Measurements from ENCODE around the gene MRPL24. TPM values are rescaled to one million over a fixed set of nuclear protein-coding genes. Genes with fewer than 3 reads are reported as not detected.

The MRPL24 gene
- total and polyA plus RNA-seq, 2 of the 13 experiments (the other 11 are each of a cell fraction or from before 2014, with no cell fraction given): 38.1 to 42.9 TPM

DNA sequence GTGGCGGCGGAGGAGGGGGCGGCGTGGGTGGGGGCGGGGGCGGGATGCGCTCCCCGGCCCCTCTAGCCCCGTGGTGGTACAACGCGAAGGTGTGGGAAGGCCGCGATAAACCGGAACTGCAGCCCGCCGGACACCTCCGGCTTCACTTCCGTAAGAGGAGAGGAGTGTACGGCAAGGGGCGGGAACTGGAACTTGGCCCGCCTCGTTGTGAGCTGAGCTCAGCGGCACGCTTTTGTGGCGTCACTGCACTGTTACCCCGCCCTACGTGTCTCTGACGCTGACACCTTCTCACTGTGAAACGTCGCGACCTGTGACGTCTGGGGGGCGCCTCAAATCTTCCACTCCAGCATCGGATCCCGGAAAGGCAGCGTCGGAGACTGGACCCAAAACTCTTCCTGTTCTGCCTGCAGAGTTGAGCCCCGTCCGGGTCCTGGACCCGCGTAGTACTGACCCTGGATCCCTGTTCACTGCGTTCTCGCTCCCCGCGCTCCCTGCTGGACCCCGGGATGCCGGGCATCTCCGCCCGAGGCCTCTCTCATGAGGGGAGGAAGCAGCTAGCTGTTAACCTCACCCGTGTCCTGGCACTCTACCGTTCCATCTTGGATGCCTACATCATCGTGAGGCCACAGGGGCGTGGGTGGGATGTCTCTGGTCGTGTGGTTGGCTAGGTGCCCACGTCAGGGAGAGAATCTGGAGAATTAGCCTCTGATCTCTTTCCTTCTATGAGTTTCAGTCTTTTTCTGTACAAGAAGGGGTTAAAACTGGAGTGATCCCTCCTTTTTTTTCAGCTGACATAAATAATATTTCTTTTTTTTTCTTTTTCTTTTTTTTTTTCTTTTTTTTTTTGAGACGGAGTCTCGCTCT, 12.1 kb downstream of the MRPL24 start, which contains the start of gene ISG20L2 (continued):
- peak; percentile 14; the same call in 1 of the 2 replicates for TF ChIP-seq RAD21 (CRISPR knock-in tag; IDR thresholded peaks at IDR 0.05)
- TF ChIP-seq ZNF766 (CRISPR knock-in tag; IDR thresholded peaks at IDR 0.05; ENCODE audit: borderline replicate concordance): no peak
- TF ChIP-seq SP2 (CRISPR knock-in tag; IDR thresholded peaks at IDR 0.05): no peak
- no peak for TF ChIP-seq AHR (CRISPR knock-in tag; IDR thresholded peaks at IDR 0.05)
- TF ChIP-seq ZNF550 (CRISPR knock-in tag; IDR thresholded peaks at IDR 0.05; ENCODE audit: borderline replicate concordance): no peak
- no peak for TF ChIP-seq HMG20A (CRISPR knock-in tag; IDR thresholded peaks at IDR 0.05; ENCODE audit: borderline replicate concordance)
- TF ChIP-seq, protein P1, sequence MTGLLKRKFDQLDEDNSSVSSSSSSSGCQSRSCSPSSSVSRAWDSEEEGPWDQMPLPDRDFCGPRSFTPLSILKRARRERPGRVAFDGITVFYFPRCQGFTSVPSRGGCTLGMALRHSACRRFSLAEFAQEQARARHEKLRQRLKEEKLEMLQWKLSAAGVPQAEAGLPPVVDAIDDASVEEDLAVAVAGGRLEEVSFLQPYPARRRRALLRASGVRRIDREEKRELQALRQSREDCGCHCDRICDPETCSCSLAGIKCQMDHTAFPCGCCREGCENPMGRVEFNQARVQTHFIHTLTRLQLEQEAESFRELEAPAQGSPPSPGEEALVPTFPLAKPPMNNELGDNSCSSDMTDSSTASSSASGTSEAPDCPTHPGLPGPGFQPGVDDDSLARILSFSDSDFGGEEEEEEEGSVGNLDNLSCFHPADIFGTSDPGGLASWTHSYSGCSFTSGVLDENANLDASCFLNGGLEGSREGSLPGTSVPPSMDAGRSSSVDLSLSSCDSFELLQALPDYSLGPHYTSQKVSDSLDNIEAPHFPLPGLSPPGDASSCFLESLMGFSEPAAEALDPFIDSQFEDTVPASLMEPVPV (CRISPR knock-in tag; IDR thresholded peaks at IDR 0.05): peak; percentile 20; the same call in 1 of the 2 replicates
- TF ChIP-seq RFX5 (IDR thresholded peaks at IDR 0.05; ENCODE audit: low read depth, low read length): no peak
- no peak for TF ChIP-seq ZSCAN29 (CRISPR knock-in tag; conservative IDR thresholded peaks at IDR 0.05)
- TF ChIP-seq, protein P2, sequence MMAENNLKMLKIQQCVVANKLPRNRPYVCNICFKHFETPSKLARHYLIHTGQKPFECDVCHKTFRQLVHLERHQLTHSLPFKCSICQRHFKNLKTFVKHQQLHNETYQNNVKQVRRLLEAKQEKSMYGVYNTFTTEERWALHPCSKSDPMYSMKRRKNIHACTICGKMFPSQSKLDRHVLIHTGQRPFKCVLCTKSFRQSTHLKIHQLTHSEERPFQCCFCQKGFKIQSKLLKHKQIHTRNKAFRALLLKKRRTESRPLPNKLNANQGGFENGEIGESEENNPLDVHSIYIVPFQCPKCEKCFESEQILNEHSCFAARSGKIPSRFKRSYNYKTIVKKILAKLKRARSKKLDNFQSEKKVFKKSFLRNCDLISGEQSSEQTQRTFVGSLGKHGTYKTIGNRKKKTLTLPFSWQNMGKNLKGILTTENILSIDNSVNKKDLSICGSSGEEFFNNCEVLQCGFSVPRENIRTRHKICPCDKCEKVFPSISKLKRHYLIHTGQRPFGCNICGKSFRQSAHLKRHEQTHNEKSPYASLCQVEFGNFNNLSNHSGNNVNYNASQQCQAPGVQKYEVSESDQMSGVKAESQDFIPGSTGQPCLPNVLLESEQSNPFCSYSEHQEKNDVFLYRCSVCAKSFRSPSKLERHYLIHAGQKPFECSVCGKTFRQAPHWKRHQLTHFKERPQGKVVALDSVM (CRISPR knock-in tag; IDR thresholded peaks at IDR 0.05): no peak
- TF ChIP-seq HDAC1 (CRISPR knock-in tag; IDR thresholded peaks at IDR 0.05): peak; percentile 11; the same call in 1 of the 2 replicates
- TF ChIP-seq, protein P3, sequence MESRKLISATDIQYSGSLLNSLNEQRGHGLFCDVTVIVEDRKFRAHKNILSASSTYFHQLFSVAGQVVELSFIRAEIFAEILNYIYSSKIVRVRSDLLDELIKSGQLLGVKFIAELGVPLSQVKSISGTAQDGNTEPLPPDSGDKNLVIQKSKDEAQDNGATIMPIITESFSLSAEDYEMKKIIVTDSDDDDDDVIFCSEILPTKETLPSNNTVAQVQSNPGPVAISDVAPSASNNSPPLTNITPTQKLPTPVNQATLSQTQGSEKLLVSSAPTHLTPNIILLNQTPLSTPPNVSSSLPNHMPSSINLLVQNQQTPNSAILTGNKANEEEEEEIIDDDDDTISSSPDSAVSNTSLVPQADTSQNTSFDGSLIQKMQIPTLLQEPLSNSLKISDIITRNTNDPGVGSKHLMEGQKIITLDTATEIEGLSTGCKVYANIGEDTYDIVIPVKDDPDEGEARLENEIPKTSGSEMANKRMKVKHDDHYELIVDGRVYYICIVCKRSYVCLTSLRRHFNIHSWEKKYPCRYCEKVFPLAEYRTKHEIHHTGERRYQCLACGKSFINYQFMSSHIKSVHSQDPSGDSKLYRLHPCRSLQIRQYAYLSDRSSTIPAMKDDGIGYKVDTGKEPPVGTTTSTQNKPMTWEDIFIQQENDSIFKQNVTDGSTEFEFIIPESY (CRISPR knock-in tag; IDR thresholded peaks at IDR 0.05): no peak
- TF ChIP-seq ZBTB1 (CRISPR knock-in tag; IDR thresholded peaks at IDR 0.05; ENCODE audit: borderline replicate concordance): no peak
- TF ChIP-seq AKAP8 (CRISPR knock-in tag; IDR thresholded peaks at IDR 0.05): no peak
- TF ChIP-seq TBP (CRISPR knock-in tag; IDR thresholded peaks at IDR 0.05): 0 out of 2 replicates have a peak, but pooled peaks have one; percentile 50
- TF ChIP-seq, protein P4, sequence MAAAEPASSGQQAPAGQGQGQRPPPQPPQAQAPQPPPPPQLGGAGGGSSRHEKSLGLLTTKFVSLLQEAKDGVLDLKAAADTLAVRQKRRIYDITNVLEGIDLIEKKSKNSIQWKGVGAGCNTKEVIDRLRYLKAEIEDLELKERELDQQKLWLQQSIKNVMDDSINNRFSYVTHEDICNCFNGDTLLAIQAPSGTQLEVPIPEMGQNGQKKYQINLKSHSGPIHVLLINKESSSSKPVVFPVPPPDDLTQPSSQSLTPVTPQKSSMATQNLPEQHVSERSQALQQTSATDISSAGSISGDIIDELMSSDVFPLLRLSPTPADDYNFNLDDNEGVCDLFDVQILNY (CRISPR knock-in tag; conservative IDR thresholded peaks at IDR 0.05): no peak
- TF ChIP-seq RFXAP (CRISPR knock-in tag; IDR thresholded peaks at IDR 0.05; ENCODE audit: borderline replicate concordance): no peak
- TF ChIP-seq, protein P5, sequence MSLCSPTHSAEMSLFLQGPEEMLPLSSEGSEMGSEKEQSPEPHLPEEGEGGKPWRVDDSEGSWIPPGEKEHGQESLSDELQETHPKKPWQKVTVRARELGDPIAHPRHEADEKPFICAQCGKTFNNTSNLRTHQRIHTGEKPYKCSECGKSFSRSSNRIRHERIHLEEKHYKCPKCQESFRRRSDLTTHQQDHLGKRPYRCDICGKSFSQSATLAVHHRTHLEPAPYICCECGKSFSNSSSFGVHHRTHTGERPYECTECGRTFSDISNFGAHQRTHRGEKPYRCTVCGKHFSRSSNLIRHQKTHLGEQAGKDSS (CRISPR knock-in tag; IDR thresholded peaks at IDR 0.05; ENCODE audit: borderline replicate concordance, low read depth): no peak
- TF ChIP-seq ZFP36 (IDR thresholded peaks at IDR 0.05; ENCODE audit: borderline replicate concordance, low read depth, low read length, partially characterized antibody): no peak
- TF ChIP-seq, protein P6, sequence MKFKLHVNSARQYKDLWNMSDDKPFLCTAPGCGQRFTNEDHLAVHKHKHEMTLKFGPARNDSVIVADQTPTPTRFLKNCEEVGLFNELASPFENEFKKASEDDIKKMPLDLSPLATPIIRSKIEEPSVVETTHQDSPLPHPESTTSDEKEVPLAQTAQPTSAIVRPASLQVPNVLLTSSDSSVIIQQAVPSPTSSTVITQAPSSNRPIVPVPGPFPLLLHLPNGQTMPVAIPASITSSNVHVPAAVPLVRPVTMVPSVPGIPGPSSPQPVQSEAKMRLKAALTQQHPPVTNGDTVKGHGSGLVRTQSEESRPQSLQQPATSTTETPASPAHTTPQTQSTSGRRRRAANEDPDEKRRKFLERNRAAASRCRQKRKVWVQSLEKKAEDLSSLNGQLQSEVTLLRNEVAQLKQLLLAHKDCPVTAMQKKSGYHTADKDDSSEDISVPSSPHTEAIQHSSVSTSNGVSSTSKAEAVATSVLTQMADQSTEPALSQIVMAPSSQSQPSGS (CRISPR knock-in tag; IDR thresholded peaks at IDR 0.05): 0 out of 2 replicates have a peak, but pooled peaks have one; percentile 45

All from HepG2 (cell line).